C4-2B (cell line): Measurements from ENCODE around the gene KRT24.

Experiments
- CTCF ChIP-seq: fragments of 450-650 bp; conservative IDR thresholded peaks from 2 replicates; pipeline ENCODE4 v1.5.1; 2017; ENCODE audit warnings: mild to moderate bottlenecking
- ZFX ChIP-seq: fragments of 450-650 bp; IDR thresholded peaks from 2 replicates; pipeline ENCODE4 v1.6.1; 2017

- no peak for TF ChIP-seq CTCF
- no peak for TF ChIP-seq ZFX
These were observed 4.2 kb upstream of the KRT24 start for GRCh38 chr17:40707745-40708144.
